Putamen (tissue), 1 donor: Measurements from ENCODE around the gene KLHL28.
A peak's percentile ranks its signal among the peaks of the same experiment; 100 is the strongest.

Source experiments
- DNase-seq: peaks from one replicate; pipeline ENCODE4 v3.0.0-alpha.2; 2016; ENCODE audit warnings: low spot score

The KLHL28 gene, protein sequence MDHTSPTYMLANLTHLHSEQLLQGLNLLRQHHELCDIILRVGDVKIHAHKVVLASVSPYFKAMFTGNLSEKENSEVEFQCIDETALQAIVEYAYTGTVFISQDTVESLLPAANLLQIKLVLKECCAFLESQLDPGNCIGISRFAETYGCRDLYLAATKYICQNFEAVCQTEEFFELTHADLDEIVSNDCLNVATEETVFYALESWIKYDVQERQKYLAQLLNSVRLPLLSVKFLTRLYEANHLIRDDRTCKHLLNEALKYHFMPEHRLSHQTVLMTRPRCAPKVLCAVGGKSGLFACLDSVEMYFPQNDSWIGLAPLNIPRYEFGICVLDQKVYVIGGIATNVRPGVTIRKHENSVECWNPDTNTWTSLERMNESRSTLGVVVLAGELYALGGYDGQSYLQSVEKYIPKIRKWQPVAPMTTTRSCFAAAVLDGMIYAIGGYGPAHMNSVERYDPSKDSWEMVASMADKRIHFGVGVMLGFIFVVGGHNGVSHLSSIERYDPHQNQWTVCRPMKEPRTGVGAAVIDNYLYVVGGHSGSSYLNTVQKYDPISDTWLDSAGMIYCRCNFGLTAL

DNA sequence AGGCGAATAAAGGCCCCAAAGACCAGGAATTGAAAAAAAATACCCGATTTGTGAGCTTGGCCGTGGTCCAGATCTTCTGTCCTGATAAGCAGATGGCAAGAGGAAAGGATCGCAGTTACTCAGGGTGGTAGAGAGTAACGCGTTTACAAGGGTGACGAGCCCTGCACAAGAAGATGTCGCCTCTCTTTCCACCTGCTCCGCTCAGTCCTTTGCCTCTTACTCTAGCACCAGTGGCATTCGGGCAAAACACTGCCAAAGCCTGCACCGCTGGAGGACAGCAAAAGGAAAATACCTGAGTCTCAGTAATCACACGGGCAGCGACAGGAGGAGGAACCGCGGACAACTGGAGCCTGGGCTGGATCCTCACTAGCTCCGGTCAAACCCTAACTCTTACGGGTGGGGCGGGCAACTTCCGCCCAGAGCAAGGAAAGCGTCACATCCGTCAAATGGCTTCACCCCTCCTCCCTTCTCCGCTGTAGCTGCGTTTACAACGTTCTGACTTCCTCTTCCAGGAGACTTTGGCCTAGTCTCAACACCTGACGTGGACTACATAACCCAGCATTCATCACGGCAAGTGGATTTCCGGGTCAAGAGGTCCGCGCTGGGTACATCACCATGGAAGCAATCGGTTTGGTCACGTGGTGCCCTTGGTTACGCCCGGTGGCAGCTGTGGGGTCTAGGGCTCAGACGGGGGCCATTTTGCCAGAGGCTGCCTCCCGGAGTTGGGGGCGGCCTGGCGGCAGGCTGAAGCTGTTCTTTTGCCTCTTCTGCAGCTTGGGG lies at the start of gene KLHL28, which contains the start of gene TOGARAM1:
TSS of gene KLHL28 (minus strand) at position 394 of the 780 bp plus-strand sequence. CDS start 16,019 bp downstream, outside the sequence.
TSS of gene TOGARAM1 (plus strand) at position 637 of the 780 bp plus-strand sequence. CDS start 232 bp downstream, outside the sequence.
- peak; percentile 100 for DNase-seq

DNA sequence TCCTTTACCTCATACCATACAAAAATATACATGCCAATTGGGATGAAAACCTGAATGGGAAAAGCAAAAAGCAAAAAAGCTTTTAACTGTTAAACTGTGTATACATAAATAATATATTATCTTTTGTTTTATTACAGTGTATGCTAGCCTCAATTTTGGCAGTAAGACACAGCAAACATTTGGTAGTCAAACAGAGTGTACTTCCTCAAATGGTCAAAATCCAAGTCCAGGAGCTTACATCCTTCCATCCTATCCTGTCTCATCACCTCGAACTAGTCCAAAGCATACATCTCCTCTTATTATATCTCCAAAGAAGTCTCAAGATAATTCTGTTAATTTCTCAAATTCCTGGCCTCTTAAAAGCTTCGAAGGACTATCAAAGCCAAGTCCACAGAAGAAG lies 42.2 kb upstream of the KLHL28 start:
- no peak for DNase-seq

DNA sequence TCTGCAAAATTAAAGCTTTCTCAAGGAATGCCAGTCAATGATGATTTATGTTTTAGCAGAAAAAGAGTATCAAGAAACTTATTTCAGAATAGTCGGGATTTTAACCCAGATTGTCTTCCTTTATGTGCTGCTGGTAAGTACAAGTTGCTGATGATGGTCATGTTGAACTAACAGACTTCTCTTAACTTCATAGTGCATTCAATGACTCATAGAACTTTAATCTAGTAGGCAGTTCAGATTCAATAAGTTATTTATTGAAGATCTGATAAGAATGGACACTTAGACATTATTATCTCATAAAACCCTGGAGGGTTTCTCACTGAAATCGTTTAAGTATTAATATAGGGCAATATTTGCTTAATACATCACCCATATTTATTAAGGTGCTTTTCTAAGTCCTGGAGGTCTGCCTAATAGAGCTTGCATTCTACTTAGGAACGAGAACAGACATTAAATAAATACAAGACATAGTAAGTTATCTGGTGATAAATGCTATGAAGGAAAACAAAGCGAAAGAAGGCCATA lies 34.1 kb upstream of the KLHL28 start:
- DNase-seq = no peak

DNA sequence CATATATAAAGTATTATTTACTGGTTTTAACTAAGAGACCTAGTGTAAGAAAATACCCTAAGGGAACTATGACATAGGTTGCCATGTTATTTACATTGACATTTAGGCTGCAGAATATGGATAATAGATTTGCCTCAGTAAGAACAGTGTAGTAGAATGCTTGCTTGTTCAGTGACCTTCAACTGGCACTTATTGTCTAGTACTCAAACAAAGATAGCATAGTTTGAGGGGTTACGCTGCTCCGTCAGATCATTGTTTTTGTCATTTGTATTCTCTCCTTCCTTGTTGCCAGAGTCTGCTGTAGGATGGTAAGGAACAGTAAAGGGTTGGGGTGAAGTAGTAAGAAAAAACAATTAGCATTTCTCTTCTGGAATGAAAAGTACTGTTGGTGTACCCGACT lies 33.4 kb upstream of the KLHL28 start:
- peak; percentile 77 for DNase-seq

DNA sequence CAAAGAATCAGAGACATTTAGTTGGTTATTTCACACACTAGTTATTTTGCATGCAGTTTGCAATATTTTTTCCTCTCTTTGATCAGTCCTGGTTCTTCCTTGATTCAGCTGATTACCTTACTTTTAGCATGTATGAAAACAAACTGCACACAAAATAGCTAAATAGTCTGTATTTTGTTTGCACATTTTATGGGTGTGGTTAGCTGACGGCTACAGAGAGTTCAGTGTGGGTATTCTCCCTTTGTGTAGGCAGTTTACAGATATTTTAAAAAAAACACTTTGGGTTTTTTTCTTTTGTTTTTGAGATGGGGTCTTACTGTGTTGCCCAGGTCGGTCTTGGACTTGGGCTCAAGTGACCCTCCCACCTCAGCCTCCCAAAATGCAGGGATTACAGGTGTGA lies 28.8 kb upstream of the KLHL28 start:
- DNase-seq = no peak

DNA sequence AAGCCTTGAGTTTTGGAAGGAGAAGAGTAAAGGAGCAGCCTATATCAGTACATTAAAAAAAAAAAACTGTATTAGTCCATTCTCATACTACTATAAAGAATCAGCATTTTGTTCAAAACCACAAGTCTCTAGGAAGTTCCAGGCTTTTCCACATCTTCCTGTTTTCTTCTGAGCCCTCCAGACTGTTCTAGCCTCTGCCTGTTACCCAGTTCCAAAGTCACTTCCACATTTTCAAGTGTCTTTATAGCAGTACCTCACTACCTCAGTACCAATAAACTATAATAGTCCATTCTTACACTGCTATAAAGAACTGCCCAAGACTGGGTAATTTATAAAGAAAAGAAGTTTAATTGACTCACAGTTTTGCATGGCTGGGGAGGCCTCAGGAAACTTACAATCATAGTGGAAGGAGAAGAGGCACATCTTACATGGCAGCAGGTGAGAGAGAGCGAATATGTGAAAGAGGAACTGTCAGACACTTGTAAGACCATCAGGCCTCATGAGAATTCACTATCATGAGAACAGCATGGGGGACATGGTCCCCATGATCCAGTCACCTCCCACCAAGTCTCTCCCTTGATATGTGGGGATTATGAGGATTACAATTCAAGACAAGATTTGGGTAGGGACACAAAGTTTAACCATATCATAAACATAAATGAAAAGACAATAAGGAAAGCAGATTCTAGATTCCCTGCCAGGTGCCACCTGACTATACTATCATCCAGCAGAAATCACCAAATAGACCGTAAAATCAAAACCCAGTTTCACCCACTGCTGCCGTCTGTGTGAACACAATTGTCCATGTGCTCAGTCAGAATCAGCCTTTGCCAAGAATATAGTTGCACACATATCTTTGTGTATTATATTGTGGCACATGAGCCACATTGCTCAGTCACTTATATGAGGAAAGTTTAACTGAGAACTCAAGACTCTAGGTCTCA lies 28.0 kb upstream of the KLHL28 start:
- DNase-seq = no peak

DNA sequence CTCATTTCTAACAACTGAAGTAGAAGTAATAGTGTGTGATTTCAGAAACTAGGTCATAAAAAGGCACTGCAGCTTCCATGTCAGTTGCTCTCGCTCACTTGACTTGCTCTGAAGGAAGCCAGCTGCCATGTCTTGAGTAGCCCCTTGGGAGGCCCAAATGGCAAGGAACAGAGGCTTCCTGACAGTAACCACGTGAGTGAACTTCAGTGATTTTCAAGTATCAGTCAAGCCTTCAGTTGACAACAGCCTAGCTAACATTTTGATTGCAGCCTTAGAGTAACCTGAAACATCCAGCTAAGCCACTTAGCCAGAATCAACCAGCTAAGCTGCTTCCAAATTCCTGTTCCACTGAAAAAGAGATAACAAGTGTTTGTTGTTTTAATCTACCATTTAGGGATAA lies 26.9 kb upstream of the KLHL28 start:
- no peak for DNase-seq

DNA sequence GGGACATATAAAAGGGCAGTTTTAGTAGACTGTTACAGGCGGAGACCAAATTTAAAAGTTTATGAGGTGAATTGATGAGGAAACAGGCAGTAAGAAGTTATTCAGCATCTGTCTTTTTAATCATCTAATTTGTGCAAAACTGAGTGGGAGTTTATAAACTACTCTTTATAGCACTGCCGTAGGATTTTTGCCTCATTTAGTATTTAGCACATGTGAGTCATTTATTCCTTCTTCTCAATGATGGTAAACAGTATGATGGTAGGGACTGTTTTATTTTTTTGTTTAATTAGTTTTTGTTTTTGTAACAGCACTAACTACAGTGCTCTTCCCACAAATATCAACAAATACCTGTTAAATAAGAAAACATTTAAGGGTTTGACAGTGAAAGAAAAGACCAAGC lies 20.8 kb upstream of the KLHL28 start:
- DNase-seq = no peak

DNA sequence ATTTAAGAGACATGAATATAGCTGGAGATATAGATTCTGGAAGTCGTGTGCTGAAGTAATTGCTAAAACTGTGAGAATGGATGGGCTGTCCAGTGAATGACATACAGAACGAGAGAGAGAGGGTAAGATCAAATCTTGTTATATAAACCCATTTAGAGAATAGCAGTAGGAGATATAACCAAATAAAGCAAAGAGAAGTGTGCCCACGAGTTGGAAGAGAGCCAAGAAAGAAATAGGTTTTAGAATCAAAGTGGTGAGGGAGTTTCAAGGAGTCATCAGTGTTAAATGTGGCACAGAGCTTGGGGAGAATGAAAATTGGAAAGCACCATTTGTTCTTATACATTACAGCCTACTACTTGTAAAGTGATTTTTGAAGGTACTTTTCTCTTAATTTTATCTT lies 19.5 kb upstream of the KLHL28 start:
- DNase-seq = peak; percentile 72

DNA sequence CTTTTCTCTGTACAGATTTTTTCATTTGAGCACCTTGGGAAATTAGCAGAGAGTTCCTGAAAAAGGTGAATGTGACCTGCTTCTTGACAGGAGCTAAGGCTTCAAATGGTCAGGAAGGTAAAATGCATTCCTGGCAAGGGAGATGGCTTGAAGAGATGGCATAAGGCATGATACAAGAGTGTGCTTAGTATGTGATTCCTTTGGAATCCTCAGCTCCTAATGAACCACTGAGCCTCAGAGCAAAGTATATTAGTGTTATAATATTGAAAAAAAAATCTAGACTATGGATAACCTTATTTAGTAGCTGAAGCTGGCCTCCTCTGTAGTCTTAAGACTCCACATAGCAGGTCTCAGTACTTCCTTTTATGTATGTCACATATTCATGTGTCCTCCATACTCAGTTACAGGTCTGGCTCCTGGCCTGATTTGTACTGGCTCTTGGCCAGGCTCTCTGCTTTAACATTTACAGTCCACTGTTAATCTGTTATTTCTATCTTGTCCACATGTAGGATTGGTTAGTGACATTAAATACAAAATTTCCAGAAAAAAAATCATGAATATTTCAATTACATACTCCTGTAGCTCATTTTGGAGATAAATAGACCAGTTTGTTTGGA lies 18.1 kb upstream of the KLHL28 start:
- no peak for DNase-seq

DNA sequence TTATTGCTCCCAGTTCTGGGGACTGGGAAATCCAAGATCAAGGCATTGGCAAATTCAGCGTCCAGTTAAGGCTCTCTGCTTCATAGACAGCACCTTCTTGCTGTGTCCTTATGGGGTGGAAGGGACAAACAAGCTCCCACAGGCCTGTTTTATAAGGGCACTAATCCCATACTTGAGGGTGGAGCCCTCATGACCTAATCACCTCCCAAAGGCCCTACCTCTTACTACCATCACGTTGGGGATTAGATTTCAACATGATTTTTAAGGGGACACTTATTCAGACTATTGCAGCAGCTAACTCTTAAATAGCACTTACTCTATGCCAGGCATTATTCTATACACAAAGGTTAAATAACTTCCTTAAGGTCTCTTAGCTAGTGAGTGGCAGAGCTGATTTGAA lies 17.5 kb upstream of the KLHL28 start:
- DNase-seq = no peak

DNA sequence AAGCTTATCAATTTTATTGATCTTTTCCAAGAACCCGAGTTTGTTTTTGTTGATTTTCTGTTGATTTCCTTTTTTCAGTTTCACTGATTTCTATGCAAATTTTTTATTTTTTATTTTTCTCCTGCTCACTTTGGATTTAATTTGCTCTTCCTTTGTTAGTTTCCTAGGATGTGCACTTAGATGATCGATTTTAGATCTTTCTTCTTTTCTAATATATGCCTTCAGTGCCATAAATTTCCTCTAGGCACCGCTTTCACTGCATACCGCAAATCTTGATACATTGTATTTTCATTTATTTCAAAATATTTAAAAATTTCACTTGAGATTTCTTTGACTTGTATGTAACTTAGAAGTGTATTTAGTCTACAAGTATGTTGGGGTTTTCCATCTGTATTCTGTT lies 9.7 kb upstream of the KLHL28 start:
- DNase-seq = no peak

DNA sequence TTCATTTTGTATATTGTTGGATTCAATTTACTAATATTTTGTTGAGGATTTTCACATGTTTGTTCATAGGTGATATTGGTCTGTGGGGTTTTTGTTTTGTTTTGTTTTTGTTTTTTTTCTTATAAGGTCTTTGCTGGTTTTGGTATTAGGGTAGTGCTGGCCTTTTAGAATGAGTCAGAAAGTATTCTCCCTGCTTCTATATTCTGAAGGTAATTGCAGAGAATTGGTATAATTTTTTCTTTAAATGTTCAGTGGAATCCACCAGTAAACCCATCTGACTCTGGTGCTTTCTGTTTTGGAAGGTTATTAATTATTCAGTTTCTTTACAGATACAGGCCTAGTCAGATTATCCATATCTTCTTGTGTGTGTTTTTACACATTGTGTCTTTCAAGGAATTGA lies 9.2 kb upstream of the KLHL28 start:
- no peak for DNase-seq

DNA sequence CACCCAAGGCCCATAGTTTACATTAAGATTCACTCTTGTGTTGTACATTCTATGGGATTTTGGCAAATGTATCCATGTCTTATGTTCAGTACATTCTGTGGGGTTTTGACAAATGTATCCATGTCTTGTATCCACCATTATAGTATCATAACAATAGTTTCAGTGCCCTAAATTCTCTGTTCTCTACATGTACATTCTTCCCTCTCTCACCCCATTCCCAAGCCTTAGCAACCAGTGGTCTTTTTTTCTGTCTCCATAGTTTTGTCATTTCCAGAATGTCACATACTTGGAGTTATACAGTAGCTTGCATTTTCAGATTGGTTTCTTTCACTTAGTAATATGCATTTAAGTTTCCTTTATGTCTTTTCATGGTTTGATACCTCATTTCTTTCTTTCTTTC lies 7.0 kb upstream of the KLHL28 start:
- DNase-seq = no peak

DNA sequence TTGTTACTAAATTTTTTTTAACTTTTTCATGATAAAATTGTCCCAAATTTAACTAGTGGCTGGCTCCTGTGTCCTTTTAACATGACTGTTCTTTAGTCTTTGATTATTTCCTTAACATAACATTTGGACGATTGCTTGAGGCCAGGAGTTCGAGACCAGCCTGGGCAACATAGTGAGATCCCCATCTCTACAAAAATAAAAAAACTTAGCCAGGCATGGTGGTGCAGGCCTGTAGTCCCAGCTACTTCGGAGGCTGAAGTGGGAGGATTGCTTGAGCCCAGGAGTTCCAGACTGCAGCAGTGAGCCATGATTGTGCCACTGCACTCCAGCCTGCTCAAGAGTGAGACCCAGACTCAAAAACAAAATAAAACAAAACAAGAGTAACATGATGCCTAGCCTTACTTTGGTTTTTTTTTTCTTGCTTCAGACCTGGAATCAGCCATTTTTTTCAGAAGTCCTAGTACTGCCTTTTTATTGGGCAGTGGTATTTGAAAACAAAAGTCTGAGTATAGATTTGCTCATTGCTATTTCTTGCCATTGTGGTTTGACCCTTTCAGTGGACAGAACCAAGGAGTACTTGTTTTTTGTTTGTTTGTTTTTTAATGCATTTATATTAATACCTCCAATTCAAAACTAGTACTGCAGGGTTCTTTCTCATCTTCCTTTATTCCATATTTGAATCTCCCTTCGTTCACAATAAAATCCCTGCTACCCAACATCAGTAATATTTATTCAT lies 5.0 kb upstream of the KLHL28 start:
- no peak for DNase-seq

DNA sequence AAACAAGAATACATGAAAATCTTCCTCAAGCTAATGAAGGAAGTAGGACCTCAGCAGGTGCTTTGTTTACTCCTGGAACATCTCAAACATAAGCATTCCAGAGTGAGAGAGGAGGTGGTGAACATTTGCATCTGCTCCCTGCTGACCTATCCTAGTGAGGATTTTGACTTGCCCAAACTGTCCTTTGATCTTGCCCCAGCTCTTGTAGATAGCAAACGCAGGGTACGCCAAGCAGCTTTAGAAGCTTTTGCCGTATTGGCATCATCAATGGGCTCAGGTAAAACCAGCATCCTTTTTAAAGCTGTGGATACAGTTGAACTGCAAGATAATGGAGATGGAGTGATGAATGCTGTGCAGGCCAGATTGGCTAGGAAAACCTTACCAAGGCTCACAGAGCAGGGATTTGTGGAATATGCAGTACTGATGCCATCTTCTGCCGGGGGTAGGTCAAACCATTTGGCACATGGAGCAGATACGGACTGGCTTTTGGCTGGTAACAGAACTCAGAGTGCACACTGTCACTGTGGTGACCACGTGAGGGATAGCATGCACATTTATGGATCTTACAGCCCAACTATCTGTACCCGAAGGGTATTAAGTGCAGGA lies 2.1 kb upstream of the KLHL28 start:
- no peak for DNase-seq

DNA sequence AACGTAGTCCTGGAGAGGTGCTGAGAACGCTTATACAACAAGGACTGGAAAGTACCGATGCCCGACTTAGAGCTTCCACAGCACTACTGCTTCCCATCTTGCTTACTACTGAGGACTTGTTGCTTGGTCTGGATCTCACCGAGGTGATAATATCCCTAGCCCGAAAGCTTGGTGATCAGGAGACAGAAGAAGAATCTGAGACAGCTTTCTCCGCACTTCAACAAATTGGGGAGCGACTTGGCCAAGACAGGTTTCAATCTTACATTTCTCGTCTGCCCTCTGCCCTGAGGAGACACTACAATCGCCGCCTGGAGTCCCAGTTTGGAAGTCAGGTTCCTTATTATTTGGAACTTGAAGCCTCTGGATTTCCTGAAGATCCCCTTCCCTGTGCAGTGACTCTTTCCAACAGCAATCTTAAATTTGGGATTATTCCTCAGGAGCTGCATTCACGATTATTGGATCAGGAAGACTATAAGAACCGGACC lies 1.3 kb upstream of the KLHL28 start:
- DNase-seq = no peak

DNA sequence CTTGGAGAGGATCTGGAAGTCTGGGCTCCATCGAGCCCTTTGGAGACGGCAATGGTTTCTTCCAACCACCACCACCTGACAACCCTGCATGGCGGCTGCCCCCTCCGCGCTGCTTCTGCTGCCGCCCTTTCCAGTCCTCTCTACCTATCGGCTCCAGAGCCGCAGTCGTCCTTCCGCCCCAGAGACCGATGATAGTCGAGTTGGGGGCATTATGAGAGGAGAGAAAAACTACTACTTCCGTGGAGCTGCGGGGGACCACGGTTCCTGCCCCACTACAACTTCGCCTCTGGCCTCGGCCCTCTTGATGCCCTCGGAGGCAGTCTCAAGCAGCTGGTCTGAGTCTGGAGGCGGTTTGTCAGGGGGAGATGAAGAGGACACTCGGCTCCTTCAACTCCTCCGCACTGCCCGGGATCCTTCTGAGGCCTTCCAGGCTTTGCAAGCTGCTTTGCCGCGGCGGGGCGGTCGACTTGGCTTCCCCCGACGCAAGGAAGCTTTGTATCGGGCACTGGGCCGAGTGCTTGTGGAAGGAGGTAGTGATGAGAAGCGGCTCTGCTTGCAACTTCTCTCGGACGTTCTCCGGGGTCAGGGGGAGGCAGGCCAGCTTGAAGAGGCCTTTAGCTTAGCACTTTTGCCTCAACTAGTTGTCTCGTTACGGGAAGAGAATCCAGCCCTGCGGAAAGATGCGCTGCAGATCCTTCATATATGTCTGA lies 742 bp upstream of the KLHL28 start:
- DNase-seq = peak; percentile 59

DNA sequence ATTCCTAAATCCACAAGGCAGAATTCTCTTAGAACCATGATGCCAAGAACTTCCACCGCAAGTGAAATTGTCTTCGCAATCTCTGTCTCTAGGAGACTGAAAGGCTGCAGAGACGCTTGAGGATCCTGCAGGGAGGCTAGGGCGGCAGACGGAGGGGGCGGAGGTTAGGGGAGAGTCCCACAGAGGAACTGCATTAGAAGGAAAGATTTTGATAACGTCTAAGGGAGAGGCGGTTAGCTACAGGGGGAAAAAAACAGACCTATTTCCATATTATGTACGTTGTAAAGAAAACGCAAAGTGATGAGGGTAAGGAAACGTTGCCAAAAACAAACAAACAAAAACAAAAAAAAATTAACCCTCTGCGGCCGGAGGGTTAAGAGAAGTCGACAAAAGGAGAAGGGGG lies 595 bp downstream of the KLHL28 start:
- DNase-seq = peak; percentile 58
